OCI-M2 (cell line): ENCODE measurements around the gene FGD3.
"Not testable (repeated sequence)": the region's sequence is repeated elsewhere in the genome, so short reads cannot be mapped to it uniquely, and the experiment has no call there.

Experiments used
- DNase-seq: peaks from one replicate; lab custom pipeline; 2025; ENCODE audit not compliant: unreplicated experiment; lab: John Stamatoyannopoulos, UW

The FGD3 gene

DNA sequence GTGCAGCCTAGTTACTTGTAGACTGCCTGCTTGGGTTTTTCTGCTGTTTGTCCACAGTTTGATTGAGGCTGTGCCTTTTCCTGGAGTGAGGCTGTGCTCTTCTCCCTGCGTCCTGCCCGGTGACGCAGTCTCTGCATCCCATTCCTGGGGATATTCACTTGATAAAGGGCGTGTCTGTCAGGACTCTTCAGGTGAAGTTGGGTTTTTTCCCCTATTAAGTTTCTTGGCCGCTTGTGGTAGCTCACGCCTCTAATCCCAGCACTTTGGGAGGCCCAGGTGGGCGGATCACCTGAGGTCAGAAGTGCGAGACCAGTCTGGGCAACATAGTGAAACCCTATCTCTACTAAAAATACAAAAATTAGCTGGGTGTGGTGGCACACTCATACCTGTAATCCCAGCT lies 61.1 kb downstream of the FGD3 start:
- DNase-seq, result no peak

DNA sequence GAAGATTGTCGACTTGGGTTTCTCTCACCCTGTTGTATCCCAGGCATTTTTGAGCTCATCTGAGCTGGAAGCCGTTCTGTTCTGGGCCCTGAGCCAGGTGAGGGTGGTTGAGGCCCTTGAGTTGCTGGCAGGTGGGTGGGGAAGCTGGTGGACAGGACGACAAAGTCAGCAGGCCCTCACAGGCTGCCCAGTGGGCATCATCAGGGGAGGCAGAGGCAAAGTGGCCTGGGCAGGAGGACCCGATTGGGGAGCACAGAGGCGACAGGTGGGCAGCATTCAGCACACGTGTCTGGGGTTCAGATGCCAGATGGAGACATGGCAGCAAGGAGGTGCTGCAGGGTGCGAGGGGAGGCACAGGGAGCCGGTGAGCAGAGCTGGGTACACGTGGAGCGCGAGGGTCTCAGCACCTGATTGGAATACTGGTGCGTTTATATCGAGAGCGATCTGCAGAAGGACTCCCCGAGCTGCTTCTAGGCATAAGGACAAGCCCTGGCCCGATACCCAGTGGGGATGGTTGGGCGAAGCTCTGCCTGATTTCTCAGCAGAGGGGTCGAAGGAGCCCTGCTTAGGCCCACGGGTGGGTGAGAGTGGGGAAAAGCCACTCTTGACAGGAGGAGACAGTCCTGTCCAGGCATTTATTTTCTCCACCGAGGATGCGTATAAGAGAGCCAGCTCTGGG lies 62.2 kb downstream of the FGD3 start:
- DNase-seq, result no peak

DNA sequence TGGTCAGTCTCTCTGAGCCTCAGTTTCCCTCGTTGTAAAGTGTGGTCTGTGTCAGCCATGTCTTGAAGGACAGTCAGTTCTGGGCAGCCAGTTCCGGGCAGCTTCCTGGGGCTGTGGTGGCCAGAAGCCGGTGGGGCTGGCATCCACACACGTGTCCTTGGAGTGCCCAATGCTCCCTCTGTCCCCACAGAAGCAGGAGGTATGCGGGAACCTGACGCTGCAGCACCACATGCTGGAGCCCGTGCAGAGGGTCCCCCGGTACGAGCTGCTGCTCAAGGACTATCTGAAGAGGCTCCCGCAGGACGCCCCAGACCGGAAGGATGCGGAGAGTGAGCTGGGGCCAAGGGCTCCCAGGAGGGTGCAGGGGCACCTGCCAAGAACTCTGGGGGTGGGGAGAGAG lies 62.7 kb downstream of the FGD3 start:
- no peak for DNase-seq

DNA sequence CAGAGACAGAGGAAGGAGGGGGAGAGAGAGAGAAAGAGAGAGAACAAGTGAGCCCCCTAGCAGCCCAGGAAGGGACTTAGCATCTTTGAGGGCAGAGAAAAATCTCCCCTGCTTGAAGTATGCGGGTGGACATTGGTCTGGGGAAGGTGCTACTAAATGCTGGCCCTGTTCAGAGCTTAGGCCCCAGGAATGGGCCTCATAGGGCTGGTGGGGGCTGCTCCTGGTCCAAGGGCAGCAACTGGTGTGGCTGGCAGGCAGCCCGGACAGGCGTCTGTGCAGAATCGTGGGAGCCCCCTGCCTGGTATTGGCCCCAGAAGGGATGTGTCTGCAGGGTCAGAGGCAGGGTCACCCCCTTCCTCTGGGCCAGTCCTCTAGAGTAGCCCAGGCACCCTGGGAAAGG lies 63.4 kb downstream of the FGD3 start:
- DNase-seq, result no peak

DNA sequence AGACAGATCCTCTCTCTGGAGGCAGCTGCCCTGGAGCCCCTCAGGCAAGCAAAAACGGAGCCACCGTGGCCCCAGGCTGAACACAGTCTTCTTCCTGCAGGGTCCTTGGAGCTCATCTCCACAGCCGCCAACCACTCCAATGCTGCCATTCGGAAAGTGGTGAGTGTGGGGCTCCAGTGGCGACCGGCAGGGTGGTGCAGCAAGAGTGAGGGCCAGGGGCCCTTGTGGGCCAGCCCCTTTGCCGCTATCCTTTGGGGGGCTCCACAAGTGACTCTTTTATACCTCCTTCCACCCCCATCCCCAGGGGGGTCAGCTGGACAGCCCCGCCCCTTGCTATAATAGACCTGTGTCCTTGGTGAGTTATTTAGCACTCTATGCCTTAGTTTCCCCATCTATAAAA lies 63.8 kb downstream of the FGD3 start:
- no peak for DNase-seq

DNA sequence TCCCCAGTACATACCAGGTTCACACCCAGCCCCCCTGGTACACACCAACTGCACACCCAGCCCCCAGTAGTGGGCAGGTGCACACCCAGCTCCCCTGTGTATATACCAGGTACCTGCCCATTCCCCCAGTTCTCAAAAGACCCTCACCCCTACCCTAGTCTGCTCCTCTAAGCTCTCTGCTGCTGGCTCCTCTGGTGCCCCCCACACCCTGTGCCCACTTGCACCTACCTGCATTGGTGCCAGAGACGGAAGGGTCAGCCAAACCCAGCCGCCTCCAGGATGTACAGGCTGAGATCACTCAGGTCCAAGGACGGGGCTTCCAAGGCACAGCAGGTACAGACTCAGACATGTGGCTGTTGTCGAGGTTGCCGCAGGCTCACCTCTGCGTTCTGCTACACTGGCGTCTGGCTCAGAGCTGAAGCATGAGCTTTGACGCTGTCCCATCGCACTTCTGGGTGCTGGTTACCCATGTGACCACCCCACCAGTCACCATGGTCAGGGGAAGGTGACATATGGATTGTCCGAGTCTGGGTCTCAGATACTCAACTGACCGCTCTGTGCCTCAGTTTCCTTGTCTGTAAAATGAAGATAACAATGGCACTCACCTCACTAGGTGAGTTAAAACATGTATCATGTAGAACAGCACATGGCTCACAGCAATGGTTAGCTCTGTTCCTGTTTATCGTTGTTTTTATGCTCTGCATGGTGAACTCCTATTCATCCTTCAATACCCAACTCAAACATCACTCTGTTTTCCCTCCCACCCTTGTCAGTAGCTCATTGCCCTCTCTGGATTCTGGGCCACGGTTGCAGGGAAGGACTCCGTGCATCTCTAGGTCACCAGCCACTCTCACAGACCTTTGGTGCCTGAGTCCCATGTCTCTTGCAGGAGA lies 65.9 kb downstream of the FGD3 start:
- DNase-seq, result no peak

DNA sequence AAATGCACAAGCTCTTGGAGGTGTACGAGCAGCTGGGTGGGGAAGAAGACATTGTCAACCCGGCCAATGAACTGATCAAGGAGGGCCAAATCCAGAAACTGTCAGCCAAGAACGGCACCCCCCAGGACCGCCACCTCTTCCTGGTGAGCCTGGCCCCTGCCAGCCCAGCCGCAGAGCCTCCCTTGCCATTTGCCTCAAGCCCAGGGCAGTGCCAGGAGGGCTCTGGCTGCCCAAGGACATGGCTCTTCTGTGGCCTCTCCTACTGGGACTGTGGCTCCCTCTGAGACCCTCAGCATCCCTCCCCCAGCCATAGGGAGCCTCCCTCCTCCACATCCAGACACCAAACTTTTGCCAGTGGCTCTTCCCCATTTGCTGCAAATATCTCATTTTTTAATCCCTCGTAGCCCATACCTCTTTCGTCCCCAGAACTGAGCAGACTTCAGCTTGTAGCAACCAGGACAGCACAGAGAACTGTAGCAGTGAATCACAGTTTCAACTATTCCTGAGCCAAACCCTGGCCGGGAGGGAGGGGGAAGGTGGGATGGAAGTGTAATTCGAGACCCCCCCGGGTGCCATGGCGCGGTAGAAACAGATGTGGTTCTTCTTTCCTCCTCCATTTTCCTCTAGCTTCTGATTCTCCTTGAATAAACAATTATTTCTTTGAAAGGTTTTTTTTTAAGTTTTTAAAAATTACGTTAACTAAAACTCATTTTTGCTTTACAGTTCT lies 66.7 kb downstream of the FGD3 start:
- DNase-seq, result no peak

DNA sequence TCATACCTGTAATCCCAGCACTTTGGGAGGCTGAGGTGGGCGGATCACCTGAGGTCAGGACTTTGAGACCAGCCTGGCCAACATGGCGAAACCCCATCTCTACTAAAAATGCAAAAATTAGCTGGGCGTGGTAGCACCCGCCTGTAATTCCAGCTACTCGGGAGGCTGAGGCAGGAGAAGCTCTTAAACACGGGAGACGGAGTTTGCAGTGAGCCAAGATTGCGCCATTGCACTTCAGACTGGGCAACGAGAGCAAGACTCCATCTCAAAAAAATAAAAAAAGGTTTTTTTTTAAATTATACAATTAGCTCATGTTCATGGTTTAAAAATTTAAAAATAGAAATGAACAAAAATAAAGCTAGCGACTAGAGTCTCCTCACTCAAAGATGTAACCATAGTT lies 67.9 kb downstream of the FGD3 start:
- not testable (repeated sequence) for DNase-seq

DNA sequence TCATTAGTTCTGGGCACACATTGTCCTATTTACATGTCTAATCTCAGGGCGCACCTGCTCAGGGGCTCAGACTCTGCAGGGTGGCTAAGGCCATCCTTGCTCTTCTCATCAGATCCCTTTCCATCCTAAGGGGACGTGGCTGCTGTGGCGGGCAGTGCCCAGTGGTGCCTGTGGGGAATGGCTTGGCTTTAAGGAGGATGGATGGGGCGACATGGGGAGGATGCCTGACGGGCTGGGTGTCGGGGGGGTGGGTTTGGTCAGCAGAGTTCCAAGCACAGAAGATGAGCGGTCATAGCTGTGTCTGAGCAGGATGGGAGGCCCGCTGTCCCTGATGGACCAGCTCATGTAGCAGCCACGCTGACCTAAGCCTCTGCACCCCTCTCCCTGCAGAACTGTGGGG lies 70.3 kb downstream of the FGD3 start:
- no peak for DNase-seq

DNA sequence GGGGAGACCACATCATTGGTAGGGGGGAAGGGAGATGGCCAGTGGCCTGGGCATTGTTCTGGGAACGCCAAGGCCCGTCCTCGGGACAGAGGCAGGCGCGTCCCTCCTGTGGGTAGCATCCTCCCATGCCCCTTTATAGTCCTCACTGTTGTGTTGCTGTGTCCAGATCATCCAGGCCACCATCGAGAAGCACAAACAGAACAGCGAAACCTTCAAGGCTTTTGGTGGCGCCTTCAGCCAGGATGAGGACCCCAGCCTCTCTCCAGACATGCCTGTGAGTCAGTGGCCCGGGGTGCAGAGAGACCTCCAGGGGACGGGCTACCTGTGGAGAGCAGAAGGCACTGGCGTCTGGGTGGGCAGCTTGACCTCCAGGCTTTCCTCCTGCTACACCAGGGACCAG lies 72.8 kb downstream of the FGD3 start:
- DNase-seq, result no peak

DNA sequence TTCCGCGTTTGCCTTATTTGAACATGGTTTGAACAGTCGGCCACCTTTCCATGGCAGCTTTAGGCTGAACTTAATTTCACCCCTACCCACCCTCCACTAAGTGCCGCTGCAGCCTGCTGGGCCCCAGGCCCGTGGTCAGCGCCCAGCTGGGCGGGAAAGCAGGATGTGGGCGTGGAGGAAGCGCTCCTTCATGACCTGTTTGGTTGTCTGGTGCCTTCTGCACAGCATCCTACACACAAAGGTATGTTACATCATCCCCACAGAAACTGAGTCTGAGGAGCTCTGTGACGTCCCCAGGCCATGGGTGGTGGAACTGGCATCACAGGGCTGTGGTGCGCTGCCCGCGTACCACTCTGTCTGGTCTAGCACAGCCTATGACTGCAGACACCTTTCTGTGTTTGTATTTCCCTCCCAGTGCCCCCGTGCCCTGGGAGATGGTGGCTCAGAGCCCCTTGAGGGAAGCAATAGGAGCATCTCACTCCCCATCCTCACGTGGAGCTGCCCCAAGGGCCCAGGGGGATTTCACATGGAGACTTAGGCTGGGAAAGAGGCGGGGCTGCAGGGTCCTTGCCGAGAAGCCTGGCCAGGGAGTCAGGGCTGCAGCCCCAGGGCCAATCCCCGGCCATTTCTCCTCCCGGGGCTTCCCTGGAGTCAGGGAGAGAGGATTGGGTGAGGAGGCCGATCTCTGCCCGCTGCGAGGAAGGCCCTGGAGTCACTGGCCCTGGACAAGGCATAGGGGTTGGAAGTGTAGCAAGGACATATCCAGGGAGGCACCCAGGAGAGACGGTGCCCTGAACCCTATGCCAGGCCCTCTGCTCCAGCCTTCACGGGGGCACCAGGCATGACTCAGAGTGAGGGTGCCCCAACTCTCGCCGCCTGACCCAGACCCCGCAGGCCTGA lies 73.7 kb downstream of the FGD3 start:
- DNase-seq, result no peak

DNA sequence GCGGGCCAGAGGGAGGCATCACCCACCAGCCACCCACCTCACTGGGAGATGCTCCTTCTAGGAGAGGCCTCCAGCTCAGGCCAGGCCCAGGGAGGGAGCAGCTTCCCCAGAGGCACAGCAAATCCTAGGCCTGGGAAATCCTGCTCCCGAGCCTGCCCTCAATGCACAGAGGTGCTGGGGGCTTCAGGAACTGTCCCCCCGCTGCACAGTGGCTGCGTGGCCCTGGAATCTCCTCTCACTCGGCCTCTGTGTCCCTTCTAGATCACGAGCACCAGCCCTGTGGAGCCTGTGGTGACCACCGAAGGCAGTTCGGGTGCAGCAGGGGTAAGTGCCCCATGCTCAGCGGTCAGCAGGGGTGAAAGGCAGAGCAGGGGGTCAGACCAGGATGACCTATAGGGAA lies 74.7 kb downstream of the FGD3 start:
- no peak for DNase-seq

DNA sequence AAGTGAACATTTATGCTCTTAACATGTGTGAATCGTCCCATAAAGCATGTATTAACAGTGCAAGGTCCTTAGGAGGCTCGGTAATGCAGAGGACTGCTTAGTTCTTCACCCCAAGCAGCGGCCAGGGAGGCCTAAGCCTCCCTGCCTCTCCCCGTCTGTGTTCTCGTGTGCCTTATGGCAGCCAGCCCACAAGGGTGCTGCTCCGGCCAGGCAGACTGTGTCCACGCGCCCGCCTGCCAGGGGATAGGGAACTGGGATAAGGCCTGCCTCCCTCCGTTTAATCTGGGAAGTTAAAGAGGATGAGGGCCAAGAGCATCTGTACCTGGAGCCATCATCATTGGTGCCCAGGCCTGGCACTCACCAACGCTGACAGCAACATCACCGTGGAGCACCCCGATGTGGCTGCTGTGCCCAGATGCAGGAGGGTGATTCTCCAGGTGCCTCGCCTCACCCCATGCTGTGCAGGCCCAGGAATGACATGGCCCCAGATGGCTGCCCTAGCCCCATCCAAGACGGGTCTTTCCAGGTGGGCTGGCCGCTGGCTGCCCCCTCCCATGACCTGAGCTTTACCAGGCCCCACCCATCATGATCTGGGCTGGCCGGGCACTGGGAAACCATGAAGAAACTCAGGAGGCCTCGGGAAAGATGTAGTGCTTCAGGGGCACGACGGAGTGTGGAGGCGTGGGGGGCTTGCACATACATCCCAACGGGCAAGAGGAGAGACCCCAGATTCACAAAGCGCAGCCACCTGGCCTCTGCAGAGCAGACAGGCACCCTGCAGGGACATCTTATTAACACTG lies 75.6 kb downstream of the FGD3 start:
- DNase-seq, result no peak

DNA sequence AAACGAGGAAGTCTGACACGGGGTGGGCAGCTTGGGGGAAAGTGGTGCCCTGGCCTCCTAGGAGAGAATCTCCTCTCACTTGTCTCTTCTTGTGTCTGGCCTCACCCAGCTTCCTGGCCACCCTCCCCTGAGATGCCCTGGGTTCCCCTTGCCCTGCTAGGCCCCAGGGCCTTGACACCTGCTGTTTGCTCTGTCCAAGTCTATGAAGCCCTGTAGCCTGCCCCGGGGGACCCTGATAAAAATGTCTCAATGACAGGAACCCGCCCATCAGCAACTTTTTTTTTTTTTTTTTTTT lies 76.1 kb downstream of the FGD3 start:
- DNase-seq, result no peak

DNA sequence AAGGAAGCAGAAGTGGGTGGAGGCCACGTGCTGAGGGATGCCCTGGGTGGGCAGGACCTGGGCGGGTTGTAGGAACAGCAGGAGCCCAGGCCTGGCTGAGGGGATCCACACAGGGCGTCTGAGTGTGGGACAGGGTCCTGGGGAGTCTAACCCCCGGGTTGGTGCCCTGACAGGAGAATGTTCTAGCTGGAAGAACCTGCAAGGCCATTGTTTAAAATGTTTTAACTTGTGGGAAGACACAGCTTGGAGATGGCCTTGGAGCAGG lies 77.3 kb downstream of the FGD3 start:
- DNase-seq, result no peak

DNA sequence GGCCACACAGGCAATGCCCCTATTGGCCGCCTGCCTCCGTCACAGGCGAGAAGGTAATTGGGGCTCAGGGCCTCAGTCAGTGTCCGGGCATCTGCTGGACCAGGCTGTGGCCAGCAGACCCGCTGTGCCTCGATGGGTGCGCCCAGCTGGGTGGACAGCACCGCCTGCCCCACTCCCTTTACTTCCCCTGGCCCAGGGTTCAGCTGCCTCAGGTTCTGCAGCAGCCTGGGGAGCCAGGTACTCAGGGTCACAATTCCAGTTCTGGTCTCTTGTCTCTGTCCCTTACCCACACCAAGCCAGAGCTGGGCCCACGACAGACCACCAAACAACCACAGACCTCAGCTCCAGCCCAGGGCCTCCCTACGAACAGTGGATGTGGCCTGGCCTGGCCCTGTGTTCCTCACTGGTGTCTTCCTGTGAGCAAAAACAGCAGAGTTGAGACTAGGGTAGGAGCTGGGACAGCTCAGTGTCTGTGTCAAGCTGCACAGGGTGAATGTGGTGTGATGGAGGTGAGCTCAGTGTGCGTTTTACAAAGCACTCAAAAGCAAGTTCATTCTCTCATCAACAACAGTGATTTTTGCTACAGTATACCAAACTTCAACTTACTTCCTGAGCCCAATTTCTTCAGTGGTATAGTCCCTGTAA lies 77.8 kb downstream of the FGD3 start:
- DNase-seq, result no peak

DNA sequence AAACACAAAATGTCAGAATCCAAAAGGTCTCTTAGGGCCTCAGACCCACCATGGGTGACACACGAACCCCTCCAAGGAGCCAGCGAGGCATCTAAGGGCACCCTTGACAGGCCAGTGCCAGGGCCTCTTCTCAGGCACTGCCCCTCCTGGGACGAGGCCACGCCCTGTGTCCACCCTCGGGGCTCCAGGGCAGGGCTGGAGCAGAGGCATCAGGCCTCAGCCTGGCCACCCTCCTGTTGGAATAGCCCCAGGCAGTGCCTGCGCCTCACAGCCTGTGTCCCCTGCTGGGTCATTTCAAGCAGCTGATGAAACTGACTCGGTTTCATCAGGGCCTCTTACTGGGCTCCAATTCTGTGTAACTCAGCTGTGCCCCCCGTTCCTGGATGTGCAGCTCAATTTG lies 78.4 kb downstream of the FGD3 start:
- no peak for DNase-seq

DNA sequence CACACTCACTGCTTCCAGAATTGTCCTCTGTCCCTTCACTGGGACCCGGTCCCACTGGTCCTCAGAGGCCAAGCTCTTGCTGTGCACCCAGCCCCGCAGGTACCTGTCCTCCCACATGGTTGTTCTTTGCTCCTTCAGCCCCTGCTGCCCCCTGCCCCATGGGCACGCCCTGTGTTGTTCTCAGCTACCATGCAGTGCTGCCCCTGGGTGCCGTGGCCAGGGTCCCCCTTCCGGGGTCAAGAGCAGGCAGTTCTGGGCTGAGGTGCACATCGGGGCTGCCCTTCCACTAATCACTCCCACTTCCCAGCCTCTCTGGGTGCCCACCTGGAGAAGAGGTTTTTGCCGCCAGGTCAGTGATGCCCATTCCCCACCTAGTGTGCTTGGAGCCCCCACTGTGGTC lies 79.3 kb downstream of the FGD3 start:
- DNase-seq, result no peak

DNA sequence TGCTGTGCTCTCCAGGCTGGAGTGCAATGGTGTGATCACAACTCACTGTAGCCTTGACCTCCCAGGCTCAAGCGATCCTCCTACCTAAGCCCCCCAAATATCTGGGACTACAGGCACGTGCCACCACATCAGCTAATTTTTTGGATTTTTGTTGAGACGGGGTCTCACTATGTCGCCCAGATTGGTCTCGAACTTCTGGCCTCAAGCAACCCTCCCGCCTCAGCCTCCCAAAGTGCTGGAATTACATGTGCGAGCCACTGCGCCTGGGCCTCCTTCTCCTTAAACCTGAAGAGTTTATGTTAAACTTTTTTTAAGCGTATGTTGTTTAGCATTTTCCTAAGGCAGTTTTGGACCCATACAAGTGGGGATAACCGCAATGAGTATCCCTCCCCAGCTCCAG lies 80.4 kb downstream of the FGD3 start:
- DNase-seq, result no peak

DNA sequence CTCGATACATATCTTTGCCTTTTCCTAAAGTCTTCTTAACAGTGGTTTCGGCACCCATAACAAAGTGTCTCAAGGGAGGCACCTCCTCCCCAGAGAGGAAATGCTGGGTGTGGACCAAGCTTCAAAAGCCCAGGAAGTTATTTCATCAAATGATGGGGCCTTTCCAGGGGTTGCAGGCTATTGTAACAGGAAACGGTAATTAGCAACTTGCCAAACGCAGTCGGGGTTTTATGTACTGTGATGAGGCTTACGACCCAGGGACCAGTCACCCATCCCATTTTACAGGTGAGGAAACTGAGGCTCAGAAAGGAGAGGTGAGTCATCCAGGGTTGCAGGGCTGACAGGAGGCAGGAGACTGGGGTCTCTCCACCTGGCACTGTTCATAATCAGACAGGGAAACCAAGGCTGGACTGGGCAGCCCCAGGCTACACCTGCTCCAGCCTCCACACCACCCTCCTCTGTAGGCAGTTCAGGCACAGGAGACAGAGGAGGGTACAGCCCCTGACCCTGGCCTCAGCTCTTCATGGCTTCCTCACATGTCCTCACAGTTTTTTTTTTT lies 81.2 kb downstream of the FGD3 start:
- DNase-seq, result no peak
